IMR-90 (cell line): ENCODE measurements around the gene KBTBD8. TPM values are rescaled to one million over a fixed set of nuclear protein-coding genes. Genes with fewer than 3 reads are reported as not detected.

ENCODE experiments used
- ATAC-seq: fragments of 200-7000 bp; cut with Tn5 transposase; 2 replicates; pipeline ENCODE4 v1.9.1; 2020; ENCODE audit warnings: low read depth, mild to moderate bottlenecking, moderate library complexity
- BruUV-seq: library from RNA; stranded (reverse); fragments of 400-500 nt; replicated peaks from 2 replicates; lab custom pipeline; 2021; lab: Mats Ljungman, UMichigan
- CTCF ChIA-PET: fragments of 300-600 bp; formaldehyde crosslinking; extraction: SDS; loops from one replicate; lab custom pipeline; 2021; ENCODE audit warnings: antibody characterized with exemption; lab: Yijun Ruan, JAX
- POLR2A ChIA-PET: fragments of 300-600 bp; sonication (Branson Sonifier 250); formaldehyde crosslinking; loops from one replicate; lab custom pipeline; 2022; ENCODE audit warnings: antibody characterized with exemption; ENCODE audit not compliant: unreplicated experiment; lab: Charles Lee
- DNase-seq: peaks from one replicate; pipeline ENCODE4 v3.0.0; 2013
- H2AFZ ChIP-seq: replicated peaks from 2 replicates; pipeline ENCODE3; 2013; ENCODE audit warnings: low read length, mild to moderate bottlenecking; ENCODE audit not compliant: poor library complexity
- H2AK5ac ChIP-seq: 2 replicates; pipeline ENCODE4 v1.6.1; 2013; ENCODE audit warnings: low read depth, low read length, inconsistent platforms
- H2AK9ac ChIP-seq: replicated peaks from 2 replicates; pipeline ENCODE3; 2013; ENCODE audit warnings: mild to moderate bottlenecking, low read depth, low read length, moderate library complexity; ENCODE audit not compliant: poor library complexity
- H2BK120ac ChIP-seq: 2 replicates; pipeline ENCODE4 v1.6.1; 2013; ENCODE audit warnings: low read depth, low read length, inconsistent platforms
- H2BK15ac ChIP-seq: 3 replicates; pipeline ENCODE4 v1.6.1; 2013; ENCODE audit warnings: low read depth, low read length, inconsistent platforms
- H2BK20ac ChIP-seq: 2 replicates; pipeline ENCODE4 v1.6.1; 2013; ENCODE audit warnings: low read depth, mild to moderate bottlenecking, inconsistent platforms, low read length, moderate library complexity
- H2BK5ac ChIP-seq: 2 replicates; pipeline ENCODE4 v1.6.1; 2013; ENCODE audit warnings: mild to moderate bottlenecking, low read depth, low read length, inconsistent platforms; ENCODE audit not compliant: poor library complexity, severe bottlenecking
- H3K14ac ChIP-seq: replicated peaks from 2 replicates; pipeline ENCODE4 v1.6.1; 2013; ENCODE audit warnings: low read depth, low read length, inconsistent platforms
- H3K18ac ChIP-seq: 2 replicates; pipeline ENCODE4 v1.6.1; 2013; ENCODE audit warnings: low read depth, low read length, control low read depth
- H3K23ac ChIP-seq: 2 replicates; pipeline ENCODE4 v1.6.1; 2013; ENCODE audit warnings: low read depth, low read length, inconsistent platforms
- H3K27ac ChIP-seq: 2 replicates; pipeline ENCODE4 v1.5.1; 2013; ENCODE audit warnings: mild to moderate bottlenecking, control low read depth, low read length; ENCODE audit not compliant: insufficient read depth
- H3K27me3 ChIP-seq: 2 replicates; pipeline ENCODE4 v1.6.1; 2013; ENCODE audit warnings: low read length; ENCODE audit not compliant: control insufficient read depth, insufficient read depth
- H3K36me3 ChIP-seq: 2 replicates; pipeline ENCODE4 v1.6.1; 2013; ENCODE audit warnings: low read length, mixed read lengths; ENCODE audit not compliant: control insufficient read depth, insufficient read depth
- H3K4ac ChIP-seq: 2 replicates; pipeline ENCODE4 v1.6.1; 2013; ENCODE audit warnings: low read depth, low read length, inconsistent platforms
- H3K4me1 ChIP-seq: 2 replicates; pipeline ENCODE4 v1.6.1; 2013; ENCODE audit warnings: low read length, mixed read lengths; ENCODE audit not compliant: control insufficient read depth, insufficient read depth
- H3K4me2 ChIP-seq: 2 replicates; pipeline ENCODE4 v1.6.1; 2013; ENCODE audit warnings: low read depth, mild to moderate bottlenecking, control low read depth, low read length, moderate library complexity
- H3K4me3 ChIP-seq: 2 replicates; pipeline ENCODE4 v1.5.1; 2013; ENCODE audit warnings: low read depth, mild to moderate bottlenecking, control low read depth, low read length, moderate library complexity; ENCODE audit not compliant: insufficient read depth
- H3K56ac ChIP-seq: 2 replicates; pipeline ENCODE4 v1.6.1; 2013; ENCODE audit warnings: low read length, inconsistent platforms; ENCODE audit not compliant: insufficient read depth; ENCODE audit errors: extremely low read depth
- H3K79me1 ChIP-seq, 2 experiments: 2 replicates each; pipeline ENCODE4 v1.6.1; 2013; ENCODE audit warnings: low read length in 2 of 2, inconsistent platforms in 1 of 2, low read depth in 1 of 2
- H3K9ac ChIP-seq: 2 replicates; pipeline ENCODE4 v1.6.1; 2013; ENCODE audit warnings: low read depth, low read length, control low read depth
- H3K9me1 ChIP-seq: 2 replicates; pipeline ENCODE4 v1.6.1; 2013; ENCODE audit warnings: low read length, inconsistent platforms; ENCODE audit not compliant: insufficient read depth
- H3K9me3 ChIP-seq: 2 replicates; pipeline ENCODE4 v1.6.1; 2013; ENCODE audit warnings: low read length; ENCODE audit not compliant: control insufficient read depth, insufficient read depth
- H4K20me1 ChIP-seq: 2 replicates; pipeline ENCODE4 v1.6.1; 2013; ENCODE audit warnings: low read length, inconsistent platforms; ENCODE audit not compliant: insufficient read depth
- H4K5ac ChIP-seq: 2 replicates; pipeline ENCODE4 v1.6.1; 2013; ENCODE audit warnings: mild to moderate bottlenecking, low read depth, low read length, control low read depth
- H4K8ac ChIP-seq, 2 experiments: 2 replicates each; pipeline ENCODE4 v1.6.1; 2013; ENCODE audit warnings: low read depth in 2 of 2, low read length in 2 of 2, control low read depth in 1 of 2, inconsistent platforms in 1 of 2
- H4K91ac ChIP-seq: 2 replicates; pipeline ENCODE4 v1.6.1; 2013; ENCODE audit warnings: low read depth, low read length, inconsistent platforms; ENCODE audit not compliant: insufficient read depth
- CEBPB ChIP-seq: IDR thresholded peaks from 2 replicates; pipeline ENCODE4 v1.6.1; 2012; ENCODE audit warnings: low read depth, low read length, improper control_type of control experiment
- MXI1 ChIP-seq: IDR thresholded peaks from 2 replicates; pipeline ENCODE4 v1.6.1; 2012; ENCODE audit warnings: low read depth, mild to moderate bottlenecking, low read length, moderate library complexity, borderline replicate concordance
- RAD21 ChIP-seq: IDR thresholded peaks from 2 replicates; pipeline ENCODE4 v1.6.1; 2012; ENCODE audit warnings: low read length, improper control_type of control experiment
- WGBS, 2 experiments: methylation state at CpG; one replicate each; pipeline versions ENCODE4 v1.1.5 to v1.1.7; 2013; ENCODE audit warnings: missing lambda C conversion rate in 2 of 2; ENCODE audit not compliant: insufficient read length in 1 of 2; ENCODE audit errors: extremely low coverage in 2 of 2; 5-methylcytosine and 5-hydroxymethylcytosine counted together
- dilution Hi-C: fragments of 300-500 bp; cut with HindIII; formaldehyde crosslinking; loops from one replicate; pipeline ENCODE4 v1.14.3; 2018; ENCODE audit warnings: low sequenced_read_pairs; ENCODE audit not compliant: unreplicated experiment
- in situ Hi-C: fragments of 300-500 bp; cut with MboI; formaldehyde crosslinking; loops from 3 replicates; pipeline ENCODE4 v1.14.3; 2019; ENCODE audit warnings: low sequenced_read_pairs, inconsistent platforms, mixed read lengths
- intact Hi-C: fragments of 100-400 bp; cut with micrococcal nuclease; formaldehyde crosslinking; loops from 2 replicates; pipeline ENCODE4 v1.10.0; 2022
- polyA plus RNA-seq, 3 experiments: library from polyadenylated mRNA; depleted of rRNA; stranded (reverse); fragments of >200 nt; gene quantifications; 2 replicates each; pipeline ENCODE4 v1.2.3, GENCODE V29; 2012; ENCODE audit warnings: low replicate concordance in 1 of 3
- total RNA-seq: library from RNA; depleted of rRNA; stranded (reverse); fragments of >200 nt; gene quantifications from 2 replicates; pipeline ENCODE4 v1.2.3, GENCODE V29; 2012

Gene KBTBD8
- total and polyA plus RNA-seq, 2 of the 4 experiments (the other 2 are of a cell fraction): 1.5 to 8.6 TPM

GRCh38 chr3:67028001-67028784 is 30.1 kb downstream of the KBTBD8 start:
- no peak overlapping the region for H2BK120ac ChIP-seq
- no peak overlapping the region for H2AFZ ChIP-seq
- no peaks in the 10 kb centered on the region for H3K36me3 ChIP-seq
- no peak overlapping the region for H3K4me3 ChIP-seq
- no peak overlapping the region for H3K23ac ChIP-seq
- H2AK9ac ChIP-seq: no peak overlapping the region
- H3K56ac ChIP-seq: no peak overlapping the region
- no peak overlapping the region for H4K5ac ChIP-seq
- H4K8ac ChIP-seq: no peak overlapping the region
- no peak overlapping the region for H3K4ac ChIP-seq
- in situ Hi-C loops: no loop called here
- no peak overlapping the region for H4K91ac ChIP-seq
- H3K9ac ChIP-seq: no peak overlapping the region
- no peak overlapping the region for H3K14ac ChIP-seq
- H3K79me1 ChIP-seq: no peaks in the 10 kb centered on the region
- no peak overlapping the region for H2BK15ac ChIP-seq
- H3K18ac ChIP-seq: no peak overlapping the region
- no peak overlapping the region for H2BK5ac ChIP-seq
- dilution Hi-C loops: no loop called here
- no peak for DNase-seq
- POLR2A ChIA-PET: no interaction called here
- no peaks in the 10 kb centered on the region for H4K20me1 ChIP-seq
- no CpG with 5 or more reads among the region's 5 CpGs for WGBS, 2 experiments
- no peaks in the 10 kb centered on the region for H3K4me1 ChIP-seq
- no peaks in the 10 kb centered on the region for H3K9me3 ChIP-seq
- CTCF ChIA-PET: no interaction called here
- no peak overlapping the region for H2BK20ac ChIP-seq
- no peak overlapping the region for H2AK5ac ChIP-seq
- no peak overlapping the region for H3K4me2 ChIP-seq
- no peak for ATAC-seq
- no peaks in the 10 kb centered on the region; the same call in 1 of the 2 replicates for H3K27me3 ChIP-seq
- H3K9me1 ChIP-seq: no peaks in the 10 kb centered on the region
- no peak for TF ChIP-seq MXI1
- no peak for TF ChIP-seq CEBPB
- no peak for TF ChIP-seq RAD21
- no peak overlapping the region for H3K27ac ChIP-seq
- intact Hi-C loops: no loop called here
- BruUV-seq: no TSS peak
